ELF-1 (cell line): ENCODE data around the gene SUSD2.
"Not testable (repeated sequence)": the region's sequence is repeated elsewhere in the genome, so short reads cannot be mapped to it uniquely, and the experiment has no call there.

ENCODE experiments used
- DNase-seq: peaks from one replicate; pipeline ENCODE4 v3.0.0-alpha.2; 2016; ENCODE audit warnings: low read depth, low spot score

SUSD2 gene

GRCh38 chr22:24177045-24177444 is 4.2 kb upstream of the SUSD2 start:
- no peak for DNase-seq

- no peak for DNase-seq
Observed at GRCh38 chr22:24177456-24177855, 3.8 kb upstream of the SUSD2 start.

- DNase-seq = no peak
Observed at GRCh38 chr22:24178021-24178431, 3.3 kb upstream of the SUSD2 start.

- no peak for DNase-seq
Observed at GRCh38 chr22:24178502-24179440, 2.5 kb upstream of the SUSD2 start.

GRCh38 chr22:24179478-24180210 is 1.6 kb upstream of the SUSD2 start:
- no peak for DNase-seq

- DNase-seq = no peak
Observed at GRCh38 chr22:24180316-24181087, 785 bp upstream of the SUSD2 start.

GRCh38 chr22:24181996-24182899 is 961 bp downstream of the SUSD2 start:
- DNase-seq = no peak

GRCh38 chr22:24182900-24183246 is 1.6 kb downstream of the SUSD2 start:
- DNase-seq = not testable (repeated sequence)

- no peak for DNase-seq
Observed at GRCh38 chr22:24183321-24184031, 2.2 kb downstream of the SUSD2 start.

GRCh38 chr22:24184057-24184798 is 2.9 kb downstream of the SUSD2 start:
- no peak for DNase-seq

- no peak for DNase-seq
Observed at GRCh38 chr22:24185001-24185500, 3.8 kb downstream of the SUSD2 start.

- no peak for DNase-seq
Observed at GRCh38 chr22:24185501-24186351, 4.4 kb downstream of the SUSD2 start.

- DNase-seq = no peak
Observed at GRCh38 chr22:24186352-24186740, 5.1 kb downstream of the SUSD2 start.

GRCh38 chr22:24186892-24187670 is 5.8 kb downstream of the SUSD2 start:
- DNase-seq = no peak

- DNase-seq = no peak
Observed at GRCh38 chr22:24187731-24188644, 6.7 kb downstream of the SUSD2 start.

- DNase-seq = no peak
Observed at GRCh38 chr22:24188705-24189248, 7.5 kb downstream of the SUSD2 start.
